Measurements from ENCODE around the gene ACSL1.

ACSL1 gene

DNA sequence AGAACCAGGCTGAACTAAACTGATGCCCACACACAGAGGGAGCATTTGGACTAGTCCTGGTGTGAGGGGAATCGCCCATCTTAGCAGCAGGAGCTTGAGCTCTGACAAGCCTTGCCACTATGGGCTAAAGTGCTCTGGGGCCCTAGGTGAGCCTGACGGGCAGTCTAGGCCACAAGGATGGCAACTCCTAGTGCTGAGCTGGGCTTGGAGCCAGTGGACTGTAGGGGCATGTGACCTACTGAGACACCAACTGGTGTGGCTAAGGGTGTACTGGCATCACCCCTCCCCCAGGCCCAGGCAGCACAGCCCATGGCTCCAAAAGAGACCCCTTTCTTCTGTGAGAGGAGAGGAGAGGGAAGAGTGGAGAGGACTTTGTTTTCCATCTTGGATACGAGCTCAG, 106.4 kb downstream of the ACSL1 start:
- DNase-seq (ENCODE audit: low spot score): no peak

DNA sequence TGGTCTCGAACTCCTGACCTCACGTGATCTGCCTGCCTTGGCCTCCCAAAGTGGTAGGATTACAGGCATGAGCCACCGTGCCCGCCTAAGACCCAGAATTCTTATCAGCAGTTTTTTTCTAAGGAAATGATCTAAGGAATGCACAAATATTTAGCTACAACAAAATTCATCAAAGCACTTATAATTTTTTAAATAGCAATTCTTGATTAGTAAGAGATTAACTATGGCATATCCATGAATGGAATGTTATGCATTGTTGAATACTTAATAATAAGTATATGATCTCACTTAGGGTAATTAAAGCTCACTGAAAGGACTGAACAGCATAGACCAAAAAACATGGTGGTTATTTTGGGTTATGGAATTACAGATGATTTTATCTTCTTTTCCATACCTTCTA, 110.2 kb downstream of the ACSL1 start:
- no peak for DNase-seq (ENCODE audit: low spot score)

DNA sequence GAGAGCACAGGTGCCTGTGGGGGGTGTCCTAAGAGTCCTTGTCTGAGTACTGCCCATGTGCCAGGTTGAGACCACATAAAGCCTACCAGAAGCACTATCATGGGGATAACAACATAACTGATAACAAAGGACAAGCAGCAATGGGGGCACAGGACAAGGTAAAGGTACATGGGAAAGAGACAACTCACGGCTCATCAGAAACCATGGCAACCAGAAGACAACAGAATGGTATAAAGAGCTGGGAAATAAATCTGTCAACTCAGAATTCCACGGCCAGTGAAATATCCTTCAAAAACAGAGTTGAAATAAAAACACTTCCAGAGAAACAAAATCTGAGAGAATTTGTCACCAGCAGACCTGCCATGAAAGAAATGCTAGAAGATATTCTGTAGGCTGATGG, 111.9 kb downstream of the ACSL1 start:
- DNase-seq (ENCODE audit: low spot score): no peak

DNA sequence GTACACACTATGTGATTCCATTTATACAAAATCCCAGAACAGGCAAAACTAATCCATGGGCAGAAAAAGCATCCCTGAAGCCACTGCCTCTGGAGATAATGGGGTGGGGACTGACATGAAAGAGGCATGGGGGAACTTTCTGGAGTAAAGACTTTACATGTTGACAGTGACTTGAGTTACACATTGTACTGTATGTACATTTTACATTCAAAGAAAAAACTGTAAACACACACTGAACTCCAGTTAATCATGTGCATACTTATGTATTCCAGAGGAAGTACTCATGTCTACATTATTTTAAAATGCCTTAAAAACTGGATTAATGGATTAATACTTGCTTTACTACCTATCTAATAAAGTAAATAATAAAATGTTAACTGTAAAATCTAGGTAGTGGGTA, 113.4 kb downstream of the ACSL1 start:
- DNase-seq (ENCODE audit: low spot score): no peak

DNA sequence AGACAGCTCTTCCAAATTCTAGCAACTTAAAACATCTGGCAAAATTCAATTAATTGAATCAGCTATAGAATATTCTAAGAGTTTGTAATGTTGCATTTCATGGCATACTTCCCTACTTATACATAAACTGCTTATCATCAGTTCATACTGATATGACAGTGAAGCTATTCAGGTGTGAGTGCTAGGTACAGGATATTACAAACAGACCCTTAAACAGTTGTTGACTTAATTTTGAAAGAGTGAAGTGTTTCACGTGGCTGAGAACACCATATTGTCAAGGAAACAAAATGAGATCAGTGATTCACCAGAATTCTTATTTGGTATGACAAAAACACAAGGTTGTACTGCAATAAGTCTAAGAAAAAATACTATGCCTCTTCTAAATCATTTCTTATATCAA, 119.3 kb downstream of the ACSL1 start:
- no peak for DNase-seq (ENCODE audit: low spot score)

DNA sequence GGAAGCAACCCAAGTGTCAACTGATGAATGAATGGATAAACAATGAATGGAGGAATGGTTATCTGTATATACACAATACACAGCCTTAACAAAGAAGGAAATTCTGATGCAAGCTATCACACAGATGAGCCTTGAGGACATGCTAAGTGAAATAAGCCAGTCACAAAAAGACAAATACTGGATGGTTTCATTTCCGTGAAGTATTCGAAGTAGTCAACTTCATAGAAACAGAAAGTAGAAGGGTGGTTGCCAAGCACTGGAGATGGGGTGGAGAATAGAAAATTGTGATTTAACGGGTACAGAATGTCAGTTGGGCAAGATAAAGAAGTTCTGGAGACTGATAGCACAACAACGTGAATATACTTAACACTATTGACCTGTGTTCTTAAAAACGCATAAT, 120.1 kb downstream of the ACSL1 start:
- no peak for DNase-seq (ENCODE audit: low spot score)
